PFSK-1 (cell line): Measurements from ENCODE around the gene BEST1.

Experiments
- FOXP2 ChIP-seq: optimal IDR thresholded peaks from 2 replicates; pipeline ENCODE3; 2011; ENCODE audit warnings: borderline replicate concordance, control low read depth, inconsistent platforms; ENCODE audit not compliant: insufficient read depth; ENCODE audit errors: extremely low read length, extremely low read depth
- REST ChIP-seq, 2 experiments: IDR thresholded peaks; 2 replicates each; pipeline versions ENCODE4 v1.6.1 to v1.8.0; 2011 to 2012; ENCODE audit warnings: low read depth in 2 of 2, low read length in 2 of 2, control low read depth in 1 of 2, inconsistent platforms in 1 of 2, mild to moderate bottlenecking in 1 of 2, moderate library complexity in 1 of 2; ENCODE audit not compliant: insufficient read depth in 1 of 2
- SIN3A ChIP-seq: IDR thresholded peaks from 2 replicates; pipeline ENCODE4 v1.6.1; 2012; ENCODE audit warnings: mild to moderate bottlenecking, low read length, moderate library complexity, borderline replicate concordance; ENCODE audit not compliant: insufficient read depth

DNA sequence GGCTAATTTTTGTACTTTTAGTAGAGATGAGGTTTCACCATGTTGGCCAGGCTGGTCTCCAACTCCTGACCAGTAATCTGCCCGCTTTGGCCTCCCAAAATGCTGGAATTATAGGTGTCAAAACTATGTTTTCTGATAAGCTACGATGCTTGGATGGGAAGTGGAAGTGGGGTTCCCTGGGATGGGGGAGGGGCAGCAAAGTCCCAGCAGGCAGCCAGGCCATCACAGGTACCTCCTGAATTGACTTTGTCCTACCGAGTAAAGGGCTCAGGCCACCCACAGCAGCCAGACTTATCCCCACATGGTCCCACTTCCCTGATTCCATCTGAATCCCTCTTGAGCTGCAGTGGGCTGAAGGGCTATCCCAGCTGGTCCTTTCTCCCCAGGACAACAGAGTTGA is 10.4 kb downstream of the BEST1 start:
- no peak for TF ChIP-seq FOXP2
- TF ChIP-seq SIN3A: no peak
- no peak for TF ChIP-seq REST (IDR thresholded peaks at IDR 0.05; ENCODE audit: insufficient read depth in 1 of 2, low read depth in 2 of 2, low read length in 2 of 2)
